NCI-H748 (cell line): ENCODE results near the gene PNLIPRP2.

Experiments used
- DNase-seq: peaks from one replicate; lab custom pipeline; 2025; ENCODE audit not compliant: unreplicated experiment; lab: John Stamatoyannopoulos, UW

PNLIPRP2 gene

DNA sequence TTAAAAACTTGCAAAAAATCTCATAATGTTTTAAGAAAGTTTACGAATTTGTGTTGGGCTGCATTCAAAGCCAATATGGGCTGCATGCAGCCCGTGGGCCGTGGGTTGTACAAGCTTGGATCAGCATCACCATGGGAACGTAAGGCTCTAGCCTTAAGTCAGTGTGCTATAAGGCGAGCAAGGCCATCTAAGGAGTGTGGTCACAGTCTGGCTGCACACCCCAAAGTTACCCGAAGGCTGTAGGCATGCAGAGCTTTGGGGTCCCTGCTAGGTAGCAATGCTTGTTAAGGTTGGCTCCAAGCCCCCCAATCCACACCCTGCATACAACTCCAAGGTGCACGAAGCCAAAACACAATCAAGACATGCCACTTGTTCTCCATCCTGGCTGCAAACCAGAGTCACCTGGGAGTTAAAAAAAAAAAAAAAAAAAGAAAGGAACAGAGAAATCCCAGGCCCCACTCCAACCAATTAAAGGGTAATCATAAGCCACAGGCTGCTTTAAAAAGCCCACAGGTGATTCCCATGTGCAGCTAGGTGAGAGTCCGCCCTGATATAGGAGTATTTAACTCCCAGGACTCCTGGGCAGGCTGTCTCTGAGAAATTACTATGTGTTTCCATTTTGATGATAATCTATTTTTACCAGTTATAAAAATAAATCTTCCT is 8.5 kb upstream of the PNLIPRP2 start:
- no peak for DNase-seq

- DNase-seq = no peak
Measured at GRCh38 chr10:116613471-116613870, 7.3 kb upstream of the PNLIPRP2 start.

- no peak for DNase-seq
Measured at GRCh38 chr10:116614796-116615195, 6.0 kb upstream of the PNLIPRP2 start.

- no peak for DNase-seq
Measured at GRCh38 chr10:116615199-116615776, 5.5 kb upstream of the PNLIPRP2 start.

DNA sequence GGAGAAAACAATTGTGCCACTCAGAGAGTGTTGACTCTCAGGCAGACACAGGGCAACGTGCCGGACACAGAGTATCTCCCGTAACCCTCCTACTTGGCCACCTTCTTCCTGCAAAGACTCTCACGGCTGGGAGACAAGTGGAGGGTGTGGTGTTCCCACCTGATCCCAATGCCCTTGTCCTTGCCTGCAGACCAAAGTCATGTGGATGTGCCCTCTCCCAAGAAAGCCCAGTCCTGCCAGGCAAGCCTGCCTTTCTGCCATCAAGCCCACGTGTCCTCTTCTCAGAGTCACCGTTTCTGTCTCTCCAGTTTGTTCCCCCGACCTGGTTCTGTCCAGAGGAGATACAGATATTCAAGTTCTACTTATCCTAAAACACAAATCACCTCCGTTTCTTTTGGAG is 723 bp downstream of the PNLIPRP2 start:
- DNase-seq = no peak

- DNase-seq = no peak
Measured at GRCh38 chr10:116621934-116622655, 1.3 kb downstream of the PNLIPRP2 start.

GRCh38 chr10:116625845-116626244 is 5.1 kb downstream of the PNLIPRP2 start:
- no peak for DNase-seq

DNA sequence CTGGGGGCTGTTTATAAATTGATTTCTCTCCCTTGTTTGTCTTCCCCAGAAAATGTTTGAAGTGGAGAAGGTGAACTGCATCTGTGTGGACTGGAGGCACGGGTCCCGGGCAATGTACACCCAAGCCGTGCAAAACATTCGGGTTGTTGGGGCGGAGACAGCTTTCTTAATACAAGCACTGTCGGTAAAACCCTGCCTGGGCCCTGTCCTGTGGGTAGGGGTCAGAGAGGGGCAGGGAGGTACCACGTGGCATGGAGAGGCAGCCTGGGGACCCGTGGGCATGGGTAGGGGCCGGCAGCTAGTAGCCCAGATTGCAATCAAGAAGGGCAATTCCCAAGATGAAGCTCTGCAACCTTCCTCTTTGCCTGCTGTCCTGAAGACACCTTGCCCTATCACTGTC is 6.1 kb downstream of the PNLIPRP2 start:
- no peak for DNase-seq

DNA sequence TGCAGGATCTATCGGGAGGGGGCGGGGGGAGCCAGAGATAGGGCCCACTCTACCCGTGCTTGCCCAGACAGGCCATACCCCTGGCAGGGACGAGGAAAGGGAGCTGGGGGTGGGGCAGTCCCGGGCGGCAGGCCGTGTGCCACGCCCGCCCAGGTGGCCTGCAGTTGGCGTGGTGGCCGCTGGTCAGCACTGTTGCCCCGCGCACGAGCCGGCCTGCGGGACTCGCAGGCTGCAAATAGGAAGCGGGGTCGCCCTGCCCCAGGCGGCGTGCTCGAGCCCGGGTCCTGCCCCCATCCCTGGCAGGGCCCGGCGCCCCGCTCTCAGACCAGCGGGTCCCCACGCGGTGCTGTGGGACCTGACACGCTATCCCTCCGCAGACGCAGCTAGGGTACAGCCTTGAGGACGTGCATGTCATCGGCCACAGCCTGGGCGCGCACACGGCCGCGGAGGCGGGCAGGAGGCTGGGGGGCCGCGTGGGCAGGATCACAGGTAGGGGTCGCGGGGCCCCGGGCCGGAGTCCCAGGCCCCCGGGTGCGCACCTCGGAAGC is 6.7 kb downstream of the PNLIPRP2 start:
- DNase-seq = no peak

- no peak for DNase-seq
Measured at GRCh38 chr10:116629340-116629739, 8.6 kb downstream of the PNLIPRP2 start.

- no peak for DNase-seq
Measured at GRCh38 chr10:116630020-116630419, 9.3 kb downstream of the PNLIPRP2 start.

DNA sequence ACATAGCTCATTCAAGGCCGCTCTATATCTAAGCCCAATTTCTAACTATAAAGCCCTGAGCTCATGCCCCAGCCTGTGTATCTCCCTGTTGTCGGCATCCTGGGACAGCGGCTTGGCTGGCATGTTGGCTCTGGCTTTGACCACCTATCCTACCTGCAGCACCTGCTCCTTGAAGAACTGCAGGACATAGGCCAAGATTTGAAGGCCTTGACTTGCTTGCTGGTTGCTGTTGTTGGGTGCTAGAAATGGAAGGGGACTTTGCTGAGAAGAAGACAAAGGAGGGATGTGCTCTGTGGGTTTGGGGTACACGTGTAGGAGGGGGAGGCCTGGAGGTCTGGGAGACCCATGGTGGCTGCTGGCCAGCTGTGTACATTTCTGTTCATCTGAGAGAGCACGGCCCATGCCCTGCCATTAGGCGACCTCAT is 11.1 kb downstream of the PNLIPRP2 start:
- DNase-seq = no peak

DNA sequence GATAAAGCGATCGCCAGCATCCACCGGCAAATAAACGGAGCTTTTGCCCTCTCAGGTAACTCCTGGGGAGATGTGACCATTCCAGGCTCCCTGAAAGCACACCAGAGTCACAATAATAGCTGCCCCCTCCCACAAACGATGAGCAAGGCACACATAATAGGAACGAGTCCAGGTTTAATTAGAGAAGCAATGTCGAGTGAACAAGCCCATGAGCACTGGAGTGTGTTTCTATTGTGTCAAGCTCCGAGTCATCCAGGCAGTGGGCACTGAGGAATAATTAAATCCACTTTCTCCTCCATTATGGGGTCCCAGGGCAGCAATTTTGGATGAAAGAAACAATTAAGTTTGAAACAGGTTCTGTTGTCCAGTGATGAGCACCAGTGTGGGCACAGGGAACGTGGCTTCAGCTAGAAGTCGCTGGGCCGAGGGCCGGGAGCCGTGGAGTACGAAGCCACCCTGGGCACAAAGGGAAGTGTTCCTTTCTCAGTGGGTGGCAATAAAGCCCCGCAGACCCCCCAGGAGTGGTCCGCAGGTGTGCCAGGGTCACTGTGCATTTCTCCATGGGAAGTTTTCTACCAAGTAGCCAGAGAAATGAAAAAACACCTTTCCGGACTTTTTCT is 12.0 kb downstream of the PNLIPRP2 start:
- DNase-seq = no peak

- DNase-seq = no peak
Measured at GRCh38 chr10:116633216-116633600, 12.5 kb downstream of the PNLIPRP2 start.

- no peak for DNase-seq
Measured at GRCh38 chr10:116634126-116634975, 13.6 kb downstream of the PNLIPRP2 start.

DNA sequence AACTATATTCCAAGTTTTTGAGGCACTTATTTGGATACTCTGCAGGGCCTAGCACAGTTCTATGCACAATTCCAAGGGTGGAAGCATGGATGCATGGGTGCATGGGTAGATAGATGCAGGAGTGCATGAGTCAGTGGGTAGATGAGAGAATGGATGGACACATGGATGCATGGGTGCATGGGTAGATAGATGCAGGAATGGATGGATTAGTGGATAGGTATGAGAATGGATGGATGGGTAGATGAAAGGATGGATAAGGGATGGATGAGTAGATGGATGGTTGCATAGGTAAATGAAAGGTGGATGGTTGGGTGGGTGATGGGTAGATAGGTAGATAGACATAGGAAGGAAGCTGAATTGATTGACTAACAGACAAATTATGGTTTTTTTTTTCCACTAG is 15.6 kb downstream of the PNLIPRP2 start:
- DNase-seq = no peak

GRCh38 chr10:116636976-116637375 is 16.2 kb downstream of the PNLIPRP2 start:
- no peak for DNase-seq

DNA sequence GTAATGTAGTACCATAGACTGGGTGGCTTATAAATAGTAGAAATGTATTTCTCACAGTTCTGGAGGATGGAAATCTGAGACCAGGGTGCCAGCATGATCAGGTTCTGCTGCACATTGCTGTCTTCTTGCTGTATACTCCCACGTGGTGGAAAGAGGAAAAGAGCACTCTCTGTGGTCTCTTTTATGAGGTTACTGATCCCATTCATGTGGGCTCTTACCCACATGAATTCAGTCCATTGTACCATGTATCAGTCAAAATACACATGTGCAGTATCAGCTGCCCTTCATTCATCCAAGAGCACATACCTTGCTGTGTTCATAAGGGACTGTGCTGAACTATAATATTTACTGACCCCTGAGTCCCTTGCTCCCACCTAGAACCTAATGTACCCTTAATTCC is 17.1 kb downstream of the PNLIPRP2 start:
- no peak for DNase-seq

DNA sequence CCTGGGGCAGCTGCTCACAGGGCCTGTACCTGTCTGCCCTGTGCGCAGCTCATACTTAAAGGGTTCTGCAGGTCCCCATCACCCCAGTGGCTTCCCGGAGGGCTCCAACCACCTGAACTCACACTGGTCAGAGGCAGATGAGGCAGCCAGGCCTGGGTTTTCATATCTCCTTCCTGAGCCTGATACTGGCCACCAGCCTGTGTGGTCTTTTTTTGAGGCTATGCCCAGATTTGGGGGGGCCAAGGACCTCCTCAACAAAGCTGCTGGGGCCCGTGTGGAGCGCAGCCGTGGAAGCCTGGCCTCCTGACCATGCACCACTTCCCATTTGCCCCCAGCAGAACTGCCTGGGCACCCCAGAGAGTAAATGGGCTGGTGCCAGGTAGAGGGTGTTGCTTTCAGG is 25.7 kb downstream of the PNLIPRP2 start:
- no peak for DNase-seq

DNA sequence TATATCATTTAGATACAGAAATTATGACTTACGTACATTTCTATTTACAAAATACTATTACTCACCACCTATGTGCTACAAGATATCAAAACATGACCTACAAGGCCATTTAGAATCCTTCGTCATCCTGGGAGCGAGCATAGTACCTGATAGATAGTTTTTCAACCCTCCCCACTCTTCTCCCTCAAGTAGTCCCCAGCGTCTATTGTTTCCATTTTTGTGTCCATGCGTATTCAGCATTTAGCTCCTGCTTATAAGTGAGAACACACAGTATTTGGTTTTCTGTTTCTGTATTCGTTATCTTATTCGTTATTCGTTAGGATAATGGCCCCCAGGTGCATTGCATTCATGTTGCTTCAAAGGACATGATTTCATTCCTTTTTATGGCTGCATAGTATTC is 28.1 kb downstream of the PNLIPRP2 start:
- no peak for DNase-seq

DNA sequence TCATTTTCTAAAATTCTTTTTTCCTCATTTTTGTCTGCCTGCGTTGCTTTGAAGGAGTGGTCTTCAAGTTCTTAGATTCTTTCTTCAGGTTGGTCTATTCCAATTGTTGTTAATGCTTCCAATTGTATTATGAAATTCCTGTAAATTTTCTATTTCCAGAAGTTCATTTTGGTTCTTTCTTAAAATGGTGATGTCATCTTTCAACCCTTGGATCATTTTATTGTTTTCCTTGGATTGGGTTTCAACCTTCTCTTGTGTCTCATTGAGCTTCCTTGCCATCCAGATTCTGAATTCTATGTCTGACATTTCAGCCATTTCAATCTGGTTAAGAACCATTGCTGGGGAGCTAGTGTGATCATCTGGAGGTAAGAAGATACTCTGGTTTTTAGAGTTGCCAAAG is 33.1 kb downstream of the PNLIPRP2 start:
- DNase-seq = no peak
